Mononuclear cell (primary cell): Measurements from ENCODE around the gene DOCK4. TPM values are rescaled to one million over a fixed set of nuclear protein-coding genes. Genes with fewer than 3 reads are reported as not detected.

ENCODE experiments used
- H3K27me3 ChIP-seq: 2 replicates; pipeline ENCODE4 v1.6.0; 2011; ENCODE audit warnings: low read length, control low read depth; ENCODE audit not compliant: insufficient read depth
- H3K4me1 ChIP-seq: 2 replicates; pipeline ENCODE4 v1.5.1; 2011; ENCODE audit warnings: mild to moderate bottlenecking, low read length, control low read depth; ENCODE audit not compliant: insufficient read depth
- H3K4me3 ChIP-seq: 2 replicates; pipeline ENCODE4 v1.5.1; 2011; ENCODE audit warnings: mild to moderate bottlenecking, low read length, moderate library complexity
- H3K9me3 ChIP-seq: 2 replicates; pipeline ENCODE4 v1.5.1; 2011; ENCODE audit warnings: low read depth, mild to moderate bottlenecking, control low read depth, low read length
- total RNA-seq: library from RNA; depleted of rRNA; stranded (reverse); fragments of >200 nt; gene quantifications from one replicate; pipeline ENCODE4 v1.2.3, GENCODE V29; 2012

DOCK4 gene
- total RNA-seq, 1 donor = 5.6 TPM

- no peaks in the 10 kb centered on the region for H3K4me1 ChIP-seq
- no peak overlapping the region for H3K4me3 ChIP-seq
- no peaks in the 10 kb centered on the region for H3K9me3 ChIP-seq
- no peaks in the 10 kb centered on the region for H3K27me3 ChIP-seq
These were observed 26.2 kb upstream of the DOCK4 start for GRCh38 chr7:112232212-112232978.

GRCh38 chr7:112228632-112229031 is 22.4 kb upstream of the DOCK4 start:
- no peaks in the 10 kb centered on the region for H3K4me1 ChIP-seq
- H3K27me3 ChIP-seq = no peaks in the 10 kb centered on the region
- no peaks in the 10 kb centered on the region for H3K9me3 ChIP-seq
- H3K4me3 ChIP-seq = no peak overlapping the region

- Histone ChIP-seq H3K4me3 (no peak overlapping the region), H3K27me3 (no peaks in the 10 kb centered on the region), H3K4me1 (no peaks in the 10 kb centered on the region), H3K9me3 (no peaks in the 10 kb centered on the region)
These were observed 20.6 kb upstream of the DOCK4 start for GRCh38 chr7:112226701-112227276.

- no peaks in the 10 kb centered on the region for H3K4me1 ChIP-seq
These were observed 18.8 kb upstream of the DOCK4 start for GRCh38 chr7:112225006-112225405.

GRCh38 chr7:112224186-112224585 is 18.0 kb upstream of the DOCK4 start:
- Histone ChIP-seq H3K4me1 (no peaks in the 10 kb centered on the region), H3K4me3 (no peak overlapping the region), H3K27me3 (no peaks in the 10 kb centered on the region), H3K9me3 (no peaks in the 10 kb centered on the region)

More at GRCh38 chr7:112225006-112225405, 18.8 kb upstream of the DOCK4 start:
- no peak overlapping the region for H3K4me3 ChIP-seq
- H3K27me3 ChIP-seq = no peaks in the 10 kb centered on the region
- H3K9me3 ChIP-seq = no peaks in the 10 kb centered on the region

- Histone ChIP-seq H3K27me3 (no peaks in the 10 kb centered on the region), H3K4me1 (no peaks in the 10 kb centered on the region), H3K4me3 (no peak overlapping the region), H3K9me3 (no peaks in the 10 kb centered on the region)
These were observed 17.1 kb upstream of the DOCK4 start for GRCh38 chr7:112223310-112223709.

GRCh38 chr7:112220877-112221434 is 14.8 kb upstream of the DOCK4 start:
- no peaks in the 10 kb centered on the region for H3K4me1 ChIP-seq
- H3K27me3 ChIP-seq = no peaks in the 10 kb centered on the region
- H3K4me3 ChIP-seq = no peak overlapping the region
- no peaks in the 10 kb centered on the region for H3K9me3 ChIP-seq

GRCh38 chr7:112215787-112216186 is 9.6 kb upstream of the DOCK4 start:
- Histone ChIP-seq H3K4me3 (no peak overlapping the region), H3K27me3 (no peaks in the 10 kb centered on the region), H3K9me3 (no peaks in the 10 kb centered on the region), H3K4me1 (peaks cover 5% of the 10 kb centered on the region)

GRCh38 chr7:112214883-112215282 is 8.7 kb upstream of the DOCK4 start:
- no peaks in the 10 kb centered on the region for H3K9me3 ChIP-seq
- no peak overlapping the region for H3K4me3 ChIP-seq
- H3K27me3 ChIP-seq = no peaks in the 10 kb centered on the region
- H3K4me1 ChIP-seq = peaks cover 5% of the 10 kb centered on the region

- H3K27me3 ChIP-seq = no peaks in the 10 kb centered on the region
- H3K4me3 ChIP-seq = no peak overlapping the region
- peaks cover 5% of the 10 kb centered on the region for H3K4me1 ChIP-seq
- H3K9me3 ChIP-seq = no peaks in the 10 kb centered on the region
These were observed 8.1 kb upstream of the DOCK4 start for GRCh38 chr7:112214268-112214667.

GRCh38 chr7:112213735-112214134 is 7.5 kb upstream of the DOCK4 start:
- Histone ChIP-seq H3K4me1 (peaks cover 5% of the 10 kb centered on the region), H3K4me3 (no peak overlapping the region), H3K27me3 (no peaks in the 10 kb centered on the region), H3K9me3 (no peaks in the 10 kb centered on the region)

GRCh38 chr7:112212571-112212970 is 6.4 kb upstream of the DOCK4 start:
- H3K27me3 ChIP-seq = no peaks in the 10 kb centered on the region
- peaks cover 10% of the 10 kb centered on the region for H3K4me1 ChIP-seq
- H3K9me3 ChIP-seq = no peaks in the 10 kb centered on the region
- H3K4me3 ChIP-seq = no peak overlapping the region

GRCh38 chr7:112211348-112211907 is 5.2 kb upstream of the DOCK4 start:
- peaks cover 17% of the 10 kb centered on the region for H3K4me1 ChIP-seq
- no peaks in the 10 kb centered on the region for H3K9me3 ChIP-seq
- no peak overlapping the region for H3K4me3 ChIP-seq
- H3K27me3 ChIP-seq = no peaks in the 10 kb centered on the region

GRCh38 chr7:112207765-112208164 is 1.6 kb upstream of the DOCK4 start:
- Histone ChIP-seq H3K4me1 (peaks cover 36% of the 10 kb centered on the region), H3K4me3 (no peak overlapping the region), H3K27me3 (peaks cover 22% of the 10 kb centered on the region), H3K9me3 (no peaks in the 10 kb centered on the region)

GRCh38 chr7:112206991-112207592 is 893 bp upstream of the DOCK4 start:
- peak overlapping the region; percentile 95 for H3K4me3 ChIP-seq
- no peaks in the 10 kb centered on the region for H3K9me3 ChIP-seq
- peaks cover 36% of the 10 kb centered on the region for H3K4me1 ChIP-seq
- peaks cover 28% of the 10 kb centered on the region for H3K27me3 ChIP-seq
